GM10248 (cell line): ENCODE measurements around the gene NECTIN2.

ENCODE experiments used
- CTCF ChIA-PET: fragments of 300-600 bp; sonication (Branson Sonifier 250); formaldehyde crosslinking; extraction: SDS; loops from one replicate; lab custom pipeline; 2021; ENCODE audit warnings: antibody characterized with exemption; lab: Yijun Ruan, JAX
- POLR2A ChIA-PET: fragments of 350-650 bp; sonication (Branson Sonifier 250); formaldehyde crosslinking; extraction: SDS; loops from one replicate; lab custom pipeline; 2020; ENCODE audit warnings: antibody characterized with exemption; lab: Yijun Ruan, JAX
- DNase-seq: peaks from one replicate; pipeline ENCODE4 v3.0.0; 2012; ENCODE audit errors: extremely low spot score
- TF ChIP-seq, protein P1 (sequence below): IDR thresholded peaks from 2 replicates; pipeline ENCODE4 v1.5.1; 2012; ENCODE audit warnings: mild to moderate bottlenecking, low read depth; ENCODE audit errors: extremely low read depth, missing control alignments, control extremely low read depth

Gene NECTIN2

GRCh38 chr19:44894052-44894400 is 47.9 kb downstream of the NECTIN2 start:
- CTCF ChIA-PET = no interaction called here
- TF ChIP-seq, protein P1, sequence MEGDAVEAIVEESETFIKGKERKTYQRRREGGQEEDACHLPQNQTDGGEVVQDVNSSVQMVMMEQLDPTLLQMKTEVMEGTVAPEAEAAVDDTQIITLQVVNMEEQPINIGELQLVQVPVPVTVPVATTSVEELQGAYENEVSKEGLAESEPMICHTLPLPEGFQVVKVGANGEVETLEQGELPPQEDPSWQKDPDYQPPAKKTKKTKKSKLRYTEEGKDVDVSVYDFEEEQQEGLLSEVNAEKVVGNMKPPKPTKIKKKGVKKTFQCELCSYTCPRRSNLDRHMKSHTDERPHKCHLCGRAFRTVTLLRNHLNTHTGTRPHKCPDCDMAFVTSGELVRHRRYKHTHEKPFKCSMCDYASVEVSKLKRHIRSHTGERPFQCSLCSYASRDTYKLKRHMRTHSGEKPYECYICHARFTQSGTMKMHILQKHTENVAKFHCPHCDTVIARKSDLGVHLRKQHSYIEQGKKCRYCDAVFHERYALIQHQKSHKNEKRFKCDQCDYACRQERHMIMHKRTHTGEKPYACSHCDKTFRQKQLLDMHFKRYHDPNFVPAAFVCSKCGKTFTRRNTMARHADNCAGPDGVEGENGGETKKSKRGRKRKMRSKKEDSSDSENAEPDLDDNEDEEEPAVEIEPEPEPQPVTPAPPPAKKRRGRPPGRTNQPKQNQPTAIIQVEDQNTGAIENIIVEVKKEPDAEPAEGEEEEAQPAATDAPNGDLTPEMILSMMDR = no peak
- DNase-seq = no peak
- POLR2A ChIA-PET = no interaction called here

- TF ChIP-seq, protein P1 = no peak
- CTCF ChIA-PET = interaction anchor here (1.4 to 2.3 kb wide), 3 partner anchors 9 to 57 kb away, joined by 3 to 9 read pairs (median 5); no protein-coding TSS in a partner anchor
- POLR2A ChIA-PET = interaction anchor here (0.6 kb wide), 1 partner anchor 11 kb away, joined by 8 read pairs; the partner anchor contains the start of gene APOE
- no peak for DNase-seq
Measured at GRCh38 chr19:44894946-44895345, 48.8 kb downstream of the NECTIN2 start.

GRCh38 chr19:44897835-44898234 is 51.7 kb downstream of the NECTIN2 start:
- ChIA-PET CTCF (no interaction called here), POLR2A (no interaction called here)
- no peak for DNase-seq
- TF ChIP-seq, protein P1 = no peak

DNA sequence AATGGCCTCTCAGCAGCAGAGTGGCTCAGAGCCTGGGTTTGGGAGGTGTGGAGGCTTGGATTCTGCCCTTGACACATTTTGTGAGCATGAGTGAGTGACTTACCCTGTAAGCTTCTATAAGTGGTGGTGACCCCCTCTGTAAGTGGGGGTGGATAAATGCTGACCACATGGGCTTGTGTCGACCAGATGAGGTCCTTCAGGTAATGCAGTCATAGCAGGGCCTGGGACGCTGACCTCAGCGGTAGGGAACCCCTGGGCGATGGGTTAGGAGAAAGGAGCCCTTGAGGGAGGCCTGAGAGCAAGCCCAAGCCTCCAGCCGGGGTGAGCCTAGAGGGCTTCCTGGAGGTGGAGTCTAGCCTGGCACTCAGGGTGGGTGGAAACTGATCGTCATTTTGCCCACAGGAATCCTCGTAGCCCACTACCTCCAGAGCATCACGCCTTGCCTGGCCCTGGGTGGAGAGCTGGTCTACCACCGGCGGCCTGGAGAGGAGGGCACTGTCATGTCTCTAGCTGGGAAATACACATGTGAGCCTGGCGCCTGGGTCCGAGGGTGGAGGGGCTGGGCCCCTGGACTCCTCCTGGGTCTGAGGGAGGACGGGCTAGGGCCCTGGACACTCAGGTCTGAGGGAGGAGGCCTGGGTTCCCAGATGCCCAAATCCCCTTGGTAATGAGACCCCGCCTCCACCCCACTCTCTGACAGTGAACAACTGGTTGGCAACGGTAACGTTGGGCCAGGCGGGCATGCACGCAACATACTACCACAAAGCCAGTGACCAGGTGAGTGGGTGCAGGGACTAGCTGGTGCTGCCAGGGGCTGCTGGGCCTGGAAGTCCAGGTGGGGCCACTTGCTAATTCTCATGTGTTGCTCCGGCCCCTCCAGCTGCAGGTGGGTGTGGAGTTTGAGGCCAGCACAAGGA is 54.5 kb downstream of the NECTIN2 start:
- no peak for DNase-seq
- ChIA-PET POLR2A (interaction anchor here (0.5 kb wide), 1 partner anchor 63 kb away, joined by 3 read pairs; no protein-coding TSS in a partner anchor), CTCF (no interaction called here)
- TF ChIP-seq, protein P1 = no peak

DNA sequence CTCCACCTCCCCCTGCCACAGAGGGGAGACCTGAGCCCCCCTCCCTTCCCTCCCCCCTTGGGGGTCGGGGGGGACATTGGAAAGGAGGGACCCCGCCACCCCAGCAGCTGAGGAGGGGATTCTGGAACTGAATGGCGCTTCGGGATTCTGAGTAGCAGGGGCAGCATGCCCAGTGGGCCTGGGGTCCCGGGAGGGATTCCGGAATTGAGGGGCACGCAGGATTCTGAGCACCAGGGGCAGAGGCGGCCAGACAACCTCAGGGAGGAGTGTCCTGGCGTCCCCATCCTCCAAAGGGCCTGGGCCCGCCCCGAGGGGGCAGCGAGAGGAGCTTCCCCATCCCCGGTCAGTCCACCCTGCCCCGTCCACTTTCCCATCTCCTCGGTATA is 57.1 kb downstream of the NECTIN2 start:
- TF ChIP-seq, protein P1 = no peak
- ChIA-PET POLR2A (no interaction called here), CTCF (interaction anchor here (1.0 to 7.0 kb wide), 12 partner anchors 11 to 284 kb away, joined by 3 to 95 read pairs (median 4); partner anchors contain the start of genes CLPTM1 and NKPD1)
- DNase-seq = no peak

- ChIA-PET POLR2A (no interaction called here), CTCF (interaction anchor here (0.6 to 7.0 kb wide), 24 partner anchors 9 to 434 kb away, joined by 3 to 95 read pairs (median 4); partner anchors contain the start of genes CLPTM1 and NKPD1)
- DNase-seq = peak; percentile 87
- TF ChIP-seq, protein P1 = peak; percentile 97
Measured at GRCh38 chr19:44903602-44904425, 57.7 kb downstream of the NECTIN2 start.
